Activated CD4-positive, alpha-beta T cell treated with anti-CD3 and anti-CD28 coated beads, Interleukin-2, amount 10 ng/mL, durations not matched to agents 24 days and 14 days (primary cell): ENCODE measurements around the gene HMGB4. TPM values are rescaled to one million over a fixed set of nuclear protein-coding genes. Genes with fewer than 3 reads are reported as not detected.

Source experiments
- DNase-seq: peaks from one replicate; pipeline ENCODE4 v3.0.0; 2022
- H3K27ac Mint-ChIP-seq: one replicate; pipeline ENCODE4 v1.8.0; 2022; ENCODE audit warnings: mild to moderate bottlenecking, mixed read lengths
- H3K27me3 Mint-ChIP-seq: one replicate; pipeline ENCODE4 v1.8.0; 2022; ENCODE audit warnings: mixed read lengths
- H3K36me3 Mint-ChIP-seq: one replicate; pipeline ENCODE4 v1.8.0; 2022; ENCODE audit warnings: low read depth, mild to moderate bottlenecking, mixed read lengths
- H3K4me1 Mint-ChIP-seq: one replicate; pipeline ENCODE4 v1.8.0; 2021; ENCODE audit warnings: mixed read lengths
- H3K4me3 Mint-ChIP-seq: one replicate; pipeline ENCODE4 v1.8.0; 2022; ENCODE audit warnings: mild to moderate bottlenecking, moderate library complexity, mixed read lengths
- H3K9me3 Mint-ChIP-seq: one replicate; pipeline ENCODE4 v1.8.0; 2021; ENCODE audit warnings: mixed read lengths
- intact Hi-C: fragments of 100-400 bp; cut with micrococcal nuclease; formaldehyde crosslinking; loops from one replicate; pipeline ENCODE4 v1.15.1; 2023
- total RNA-seq: library from RNA; stranded (reverse); gene quantifications from 2 replicates; pipeline ENCODE4 v1.2.3, GENCODE V29; 2022

Gene HMGB4
- total RNA-seq, 1 donor from 2014 or later, result not detected

DNA sequence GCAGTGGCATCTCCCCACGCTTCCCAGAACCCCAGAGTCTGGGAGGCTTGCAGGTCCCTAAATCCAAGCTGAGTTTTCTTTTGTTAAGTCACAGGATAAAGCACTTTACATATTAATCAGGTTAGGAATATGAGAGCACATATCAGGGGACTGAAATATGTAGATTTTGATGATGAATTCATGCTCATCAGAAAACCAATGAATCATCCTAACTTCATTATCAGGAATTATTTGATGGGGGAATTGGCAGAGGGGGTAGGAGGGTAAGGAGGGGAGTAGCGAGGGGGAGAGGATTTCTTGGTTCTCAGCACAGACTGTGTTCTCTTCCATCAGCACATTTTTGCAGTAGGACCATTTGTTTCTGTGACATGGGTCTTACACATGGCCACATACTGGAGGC lies 32.1 kb downstream of the HMGB4 start:
- H3K9me3 Mint-ChIP-seq, result no peaks in the 10 kb centered on the region
- no peaks in the 10 kb centered on the region for H3K4me1 Mint-ChIP-seq
- H3K36me3 Mint-ChIP-seq, result no peaks in the 10 kb centered on the region
- intact Hi-C loops, result no loop called here
- no peak overlapping the region for H3K27ac Mint-ChIP-seq
- H3K4me3 Mint-ChIP-seq, result no peak overlapping the region
- H3K27me3 Mint-ChIP-seq, result no peaks in the 10 kb centered on the region
- DNase-seq, result no peak

DNA sequence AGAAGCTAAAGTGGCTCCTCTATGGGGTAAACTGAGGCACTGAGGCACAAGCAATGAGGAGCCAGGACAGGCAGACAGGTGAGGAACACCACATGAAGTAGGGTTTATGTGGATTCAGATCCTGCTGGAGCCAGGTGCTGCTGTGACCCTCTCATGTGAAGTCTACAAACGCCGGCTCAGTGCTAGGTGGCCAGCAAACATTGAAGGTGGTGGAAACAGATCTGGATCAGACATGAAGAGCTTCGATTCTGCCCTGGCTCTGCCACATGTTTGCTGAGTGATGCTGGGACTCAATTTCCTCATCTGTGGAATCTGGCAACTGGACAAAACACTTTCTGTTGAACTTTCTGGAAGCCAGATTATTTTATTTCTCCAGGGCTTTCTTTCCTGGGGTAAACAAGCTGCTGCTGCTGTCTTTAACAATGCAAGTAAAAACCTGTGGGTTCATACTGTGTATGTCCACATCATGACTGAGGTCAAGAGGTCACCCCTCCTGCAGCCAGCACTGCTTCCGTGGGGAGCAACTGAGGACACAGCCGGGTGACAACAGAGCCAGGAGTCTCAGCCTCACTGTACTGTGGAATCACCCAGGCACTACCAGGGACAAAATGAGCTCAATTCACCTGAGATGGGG lies 33.3 kb downstream of the HMGB4 start:
- intact Hi-C loops, result no loop called here
- no peaks in the 10 kb centered on the region for H3K36me3 Mint-ChIP-seq
- H3K27ac Mint-ChIP-seq, result no peak overlapping the region
- H3K4me1 Mint-ChIP-seq, result no peaks in the 10 kb centered on the region
- no peaks in the 10 kb centered on the region for H3K9me3 Mint-ChIP-seq
- H3K27me3 Mint-ChIP-seq, result no peaks in the 10 kb centered on the region
- H3K4me3 Mint-ChIP-seq, result no peak overlapping the region
- DNase-seq, result no peak

DNA sequence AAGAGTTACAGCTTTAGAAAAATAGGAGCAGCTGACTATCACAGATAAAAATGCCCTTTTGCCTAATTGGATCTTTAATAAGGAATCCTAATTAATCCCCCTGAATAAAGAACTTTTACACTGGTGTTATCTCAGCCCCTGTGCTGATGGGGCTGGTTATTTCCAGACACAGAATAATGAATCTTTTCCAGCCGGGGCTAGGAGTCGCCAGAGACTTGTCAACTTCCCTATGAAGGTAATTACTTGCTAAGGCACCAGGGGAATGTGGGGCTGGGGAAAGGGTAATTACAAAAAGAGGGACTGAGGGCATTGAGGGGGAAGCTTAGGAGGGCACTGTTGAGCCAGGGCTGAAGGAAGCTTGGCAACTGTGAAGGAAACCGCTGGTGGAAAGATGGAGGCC lies 34.5 kb downstream of the HMGB4 start:
- H3K27ac Mint-ChIP-seq, result no peak overlapping the region
- no peaks in the 10 kb centered on the region for H3K4me1 Mint-ChIP-seq
- H3K4me3 Mint-ChIP-seq, result no peak overlapping the region
- H3K36me3 Mint-ChIP-seq, result no peaks in the 10 kb centered on the region
- intact Hi-C loops, result no loop called here
- no peaks in the 10 kb centered on the region for H3K9me3 Mint-ChIP-seq
- no peaks in the 10 kb centered on the region for H3K27me3 Mint-ChIP-seq
- no peak for DNase-seq

DNA sequence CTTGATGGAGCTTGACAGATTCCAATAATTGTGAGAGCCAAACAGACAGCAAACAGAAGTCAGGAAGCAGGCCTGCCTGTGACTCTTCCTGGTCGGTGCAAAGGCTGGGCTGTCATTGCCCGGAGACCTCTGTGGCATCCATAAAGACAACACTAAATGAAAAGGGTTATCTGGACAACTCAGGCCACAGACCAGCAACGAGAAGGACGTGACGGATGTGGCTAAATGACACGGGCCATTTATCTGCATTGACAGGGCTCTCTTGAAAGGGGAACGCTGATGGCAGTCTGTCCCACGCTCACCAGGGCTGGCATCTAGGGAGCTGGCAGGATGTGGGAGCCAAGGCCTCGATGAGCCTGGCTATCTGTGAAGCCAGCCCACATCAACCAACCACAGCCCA lies 35.0 kb downstream of the HMGB4 start:
- DNase-seq, result no peak
- intact Hi-C loops, result no loop called here
- no peak overlapping the region for H3K4me3 Mint-ChIP-seq
- no peaks in the 10 kb centered on the region for H3K36me3 Mint-ChIP-seq
- no peaks in the 10 kb centered on the region for H3K4me1 Mint-ChIP-seq
- peaks cover 2% of the 10 kb centered on the region for H3K27me3 Mint-ChIP-seq
- H3K27ac Mint-ChIP-seq, result no peak overlapping the region
- no peaks in the 10 kb centered on the region for H3K9me3 Mint-ChIP-seq

DNA sequence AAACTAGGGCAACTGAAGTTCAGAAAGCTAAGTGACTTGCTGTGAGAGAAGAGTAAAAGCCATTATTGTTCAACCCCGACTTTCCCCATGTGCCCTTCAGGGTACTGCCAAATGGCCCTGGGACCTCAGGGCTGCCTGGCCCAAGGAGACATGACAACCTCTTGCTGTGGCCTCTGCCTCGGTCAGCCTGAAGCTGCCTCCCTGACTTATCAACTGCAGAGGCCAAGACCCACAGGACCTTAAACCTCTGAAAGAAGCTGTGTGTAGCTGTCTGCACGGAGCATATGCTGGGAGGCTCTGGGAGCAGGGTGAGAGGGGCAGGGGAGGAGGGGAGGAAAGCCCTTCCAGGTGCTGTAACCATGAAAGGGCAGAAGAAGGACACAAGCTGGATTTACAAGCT lies 35.9 kb downstream of the HMGB4 start:
- intact Hi-C loops, result no loop called here
- H3K9me3 Mint-ChIP-seq, result no peaks in the 10 kb centered on the region
- H3K27me3 Mint-ChIP-seq, result peaks cover 2% of the 10 kb centered on the region

DNA sequence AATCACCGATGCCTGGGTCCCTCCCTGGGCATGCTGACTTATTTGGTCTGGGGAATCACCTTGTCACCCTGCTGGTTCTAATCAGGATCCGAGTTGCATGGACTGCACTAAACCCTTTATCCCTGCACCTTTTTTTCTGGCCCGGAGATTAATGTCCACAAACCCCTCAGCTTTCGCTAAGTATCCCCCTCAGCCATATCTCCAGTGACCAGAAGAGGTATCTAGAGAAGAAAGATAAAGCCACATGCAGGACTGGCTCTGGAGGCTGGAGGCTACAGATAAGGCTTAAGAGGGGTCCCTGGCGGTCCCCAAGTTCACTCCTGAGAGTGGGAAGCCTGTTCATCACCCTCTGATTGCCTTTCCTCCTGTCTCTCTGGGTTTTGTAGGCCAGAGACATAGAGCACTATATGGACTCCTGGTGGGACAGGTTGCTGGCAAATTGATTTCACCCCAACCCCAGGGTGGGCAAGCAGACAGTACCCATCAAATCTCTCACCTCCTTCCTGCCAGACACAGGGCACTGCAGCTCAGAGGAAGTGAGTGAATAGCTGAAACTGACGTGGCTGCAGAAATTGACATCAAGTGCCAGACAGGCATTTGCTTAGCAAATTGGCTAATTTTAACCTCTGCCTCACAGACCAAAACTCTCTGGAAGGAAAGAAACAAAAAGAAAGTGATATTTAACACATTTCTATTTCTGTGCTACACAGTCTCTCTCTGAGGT lies 38.8 kb downstream of the HMGB4 start:
- Mint-ChIP-seq H3K4me1 (no peaks in the 10 kb centered on the region), H3K27ac (no peak overlapping the region), H3K36me3 (no peaks in the 10 kb centered on the region), H3K4me3 (no peak overlapping the region), H3K27me3 (peaks cover 2% of the 10 kb centered on the region), H3K9me3 (no peaks in the 10 kb centered on the region)
- DNase-seq, result no peak
- intact Hi-C loops, result no loop called here

More for the DNA sequence above, 35.9 kb downstream of the HMGB4 start:
- Mint-ChIP-seq H3K36me3 (no peaks in the 10 kb centered on the region), H3K4me3 (no peak overlapping the region), H3K27ac (no peak overlapping the region), H3K4me1 (no peaks in the 10 kb centered on the region)
- no peak for DNase-seq

DNA sequence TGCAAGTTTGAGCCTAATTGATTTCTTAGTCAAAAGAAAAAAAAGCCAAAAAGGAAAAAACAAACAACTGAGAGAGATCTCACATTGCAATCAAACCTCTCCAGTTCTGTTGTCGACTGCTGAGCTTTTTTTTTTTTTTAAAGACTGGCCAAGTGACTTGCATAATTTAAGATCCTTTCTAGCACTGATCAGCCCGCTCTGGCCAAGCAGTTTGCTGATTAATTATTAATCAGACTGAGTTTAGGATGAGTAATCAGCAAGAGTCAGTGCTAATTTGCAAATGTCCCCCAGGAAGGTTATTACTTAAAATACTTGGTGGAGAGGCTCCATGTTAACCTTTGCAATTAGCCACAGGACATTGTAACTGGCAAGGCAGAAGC lies 39.3 kb downstream of the HMGB4 start:
- Mint-ChIP-seq H3K27ac (no peak overlapping the region), H3K4me3 (no peak overlapping the region), H3K36me3 (no peaks in the 10 kb centered on the region), H3K4me1 (no peaks in the 10 kb centered on the region), H3K27me3 (peaks cover 2% of the 10 kb centered on the region), H3K9me3 (no peaks in the 10 kb centered on the region)
- DNase-seq, result no peak
- intact Hi-C loops, result no loop called here

DNA sequence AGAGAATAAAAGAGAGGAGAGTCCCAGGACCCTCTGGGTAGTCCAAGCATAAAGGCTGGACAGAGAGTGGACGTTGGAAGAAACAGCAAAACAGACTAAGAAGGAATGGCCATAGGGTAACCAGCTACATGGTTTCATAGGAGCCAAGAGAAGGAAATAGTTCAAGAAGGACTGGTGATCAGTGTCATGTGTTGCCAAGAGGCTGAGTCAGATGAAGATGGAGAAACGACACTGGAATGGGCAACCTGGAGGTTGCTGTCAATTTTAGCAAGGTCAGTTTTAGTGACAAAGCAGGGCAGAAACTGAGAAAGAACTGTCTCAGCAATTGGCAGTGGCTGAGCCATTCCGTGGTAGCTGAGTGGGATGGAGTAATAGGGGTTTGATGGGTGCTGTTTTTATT lies 41.4 kb downstream of the HMGB4 start:
- no peaks in the 10 kb centered on the region for H3K4me1 Mint-ChIP-seq
- intact Hi-C loops, result no loop called here
- DNase-seq, result no peak
- no peak overlapping the region for H3K4me3 Mint-ChIP-seq
- no peak overlapping the region for H3K27ac Mint-ChIP-seq
- peaks cover 2% of the 10 kb centered on the region for H3K27me3 Mint-ChIP-seq
- no peaks in the 10 kb centered on the region for H3K36me3 Mint-ChIP-seq
- H3K9me3 Mint-ChIP-seq, result no peaks in the 10 kb centered on the region

DNA sequence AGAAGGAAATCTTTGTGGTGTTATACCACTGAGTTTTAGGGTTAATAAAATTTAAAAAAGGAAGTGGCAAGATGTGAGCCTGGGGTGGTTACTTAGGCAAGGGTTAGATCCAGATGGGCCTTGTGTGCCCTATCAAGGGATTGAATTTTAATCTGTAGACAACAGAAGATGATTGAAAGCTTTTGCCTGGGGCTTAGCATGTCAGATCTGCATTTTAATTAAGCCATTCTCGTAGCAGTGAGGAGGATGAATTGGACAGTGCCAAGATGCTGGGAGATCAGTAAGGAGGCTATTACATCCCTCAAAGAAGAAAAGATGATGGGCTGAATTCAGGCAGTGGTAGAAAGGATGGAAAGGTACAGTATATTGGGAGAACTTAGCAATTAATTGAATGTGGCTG lies 42.3 kb downstream of the HMGB4 start:
- Mint-ChIP-seq H3K9me3 (no peaks in the 10 kb centered on the region), H3K4me3 (no peak overlapping the region), H3K27me3 (peaks cover 2% of the 10 kb centered on the region), H3K27ac (no peak overlapping the region), H3K36me3 (no peaks in the 10 kb centered on the region), H3K4me1 (no peaks in the 10 kb centered on the region)
- intact Hi-C loops, result no loop called here
- DNase-seq, result no peak

DNA sequence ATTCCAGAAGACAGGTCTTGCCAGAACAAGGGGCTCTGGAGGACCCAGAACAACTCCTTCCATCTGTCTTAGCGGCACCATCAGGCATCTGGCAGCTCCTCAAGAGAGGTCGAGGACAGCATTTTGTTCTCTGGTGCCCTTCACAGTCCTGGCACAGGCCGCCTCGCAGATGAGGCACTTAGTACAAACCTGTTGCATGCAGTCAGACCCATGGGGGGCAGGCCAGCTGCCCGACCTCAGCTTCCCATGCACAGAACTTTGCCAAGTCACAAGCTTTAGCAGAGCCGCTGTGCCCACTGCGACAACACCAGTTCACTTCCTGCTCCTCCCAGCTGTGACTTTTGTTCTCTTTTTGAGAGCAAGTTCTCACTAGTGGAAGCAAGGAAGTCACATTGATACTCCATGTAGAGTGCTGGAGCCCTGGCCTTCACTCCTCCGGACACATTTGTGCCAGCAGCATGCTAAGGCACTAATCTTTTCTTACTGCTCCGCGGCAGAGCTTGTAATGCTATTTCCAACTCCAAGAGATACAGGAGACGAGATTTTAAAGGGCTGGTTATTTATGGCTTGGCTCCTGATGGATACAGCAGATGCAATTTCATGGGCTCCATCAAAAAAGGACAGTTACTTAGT lies 44.6 kb downstream of the HMGB4 start:
- DNase-seq, result no peak
- intact Hi-C loops, result no loop called here
- Mint-ChIP-seq H3K4me1 (no peaks in the 10 kb centered on the region), H3K4me3 (no peak overlapping the region), H3K36me3 (no peaks in the 10 kb centered on the region), H3K27me3 (peaks cover 2% of the 10 kb centered on the region), H3K27ac (no peak overlapping the region), H3K9me3 (no peaks in the 10 kb centered on the region)
